ENCODE measurements around the gene EXOC3L2. TPM values are rescaled to one million over a fixed set of nuclear protein-coding genes. Genes with fewer than 3 reads are reported as not detected.

The EXOC3L2 gene
- total RNA-seq, 1 experiment from 2014 or later = 0.61 TPM

DNA sequence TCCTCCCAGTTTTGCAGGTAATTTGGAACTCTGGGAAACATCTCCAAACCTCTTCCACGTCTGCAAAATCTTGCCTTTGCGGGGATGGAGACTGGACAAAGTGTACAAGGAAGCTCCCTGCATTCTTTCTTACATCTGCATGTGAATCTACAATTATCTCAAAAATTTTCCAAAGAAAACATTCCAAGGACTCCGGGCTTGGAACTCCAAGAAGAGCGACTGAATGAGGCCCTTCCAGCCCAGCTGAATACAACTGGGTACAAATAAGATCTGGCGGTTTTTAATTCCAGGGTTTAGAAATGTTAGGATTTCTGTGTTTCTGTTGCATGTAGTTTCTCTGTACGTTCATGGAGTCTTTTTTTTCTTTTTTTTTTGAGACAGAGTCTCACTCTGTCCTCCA lies 28.5 kb downstream of the EXOC3L2 start:
- H3K4me2 ChIP-seq (ENCODE audit: insufficient read depth, insufficient read length, low read length) = peak overlapping the region; percentile 83
- peaks cover 87% of the 10 kb centered on the region for H3K27me3 Mint-ChIP-seq (ENCODE audit: low read depth)

More for the DNA sequence above, 28.5 kb downstream of the EXOC3L2 start:
- WGBS (ENCODE audit: extremely low coverage, insufficient read length, low lambda C conversion rate) = no CpG with 5 or more reads among the region's 6 CpGs
- Histone ChIP-seq H3K9me3 (ENCODE audit: control insufficient read depth, low read depth, low read length) (no peaks in the 10 kb centered on the region), H3K4ac (ENCODE audit: low read depth, low read length) (no peak overlapping the region), H3K4me1 (ENCODE audit: insufficient read depth, low read length) (no peaks in the 10 kb centered on the region), H2BK120ac (ENCODE audit: low read depth, low read length, poor library complexity, severe bottlenecking) (no peak overlapping the region), H3T11ph (ENCODE audit: low read length) (no peak overlapping the region), H4K91ac (ENCODE audit: insufficient read length, low read depth, low read length) (no peak overlapping the region), H2AK5ac (ENCODE audit: insufficient read length, low read length) (no peak overlapping the region), H3K9ac (ENCODE audit: extremely low read depth, insufficient read length, low read length) (no peak overlapping the region), H3K79me2 (ENCODE audit: insufficient read depth, low read length) (no peaks in the 10 kb centered on the region), H4K5ac (ENCODE audit: insufficient read length, low read depth, low read length) (no peak overlapping the region), H3K14ac (ENCODE audit: insufficient read depth, low read length) (no peak overlapping the region), H2BK5ac (ENCODE audit: insufficient read length, low read length) (no peak overlapping the region), H3K23ac (ENCODE audit: insufficient read length, low read depth, low read length) (no peak overlapping the region), H3K56ac (ENCODE audit: insufficient read length, low read depth, low read length) (no peak overlapping the region), H4K20me1 (ENCODE audit: control insufficient read depth, insufficient read depth, insufficient read length) (no peaks in the 10 kb centered on the region), H3K27ac (ENCODE audit: insufficient read length, low read depth, low read length) (no peak overlapping the region), H2BK20ac (ENCODE audit: low read depth, low read length, poor library complexity, severe bottlenecking) (no peak overlapping the region), H2BK15ac (ENCODE audit: low read depth, low read length) (no peak overlapping the region), H3K79me1 (ENCODE audit: insufficient read depth, low read depth, low read length, poor library complexity, severe bottlenecking) (no peaks in the 10 kb centered on the region), H2AFZ (ENCODE audit: low read length) (no peak overlapping the region), H2BK12ac (ENCODE audit: insufficient read length, low read depth, low read length) (no peak overlapping the region), H3K23me2 (ENCODE audit: insufficient read length, low read depth, low read length, poor library complexity, severe bottlenecking) (peaks cover 14% of the 10 kb centered on the region), H4K8ac (replicated peaks; ENCODE audit: insufficient read length, low read depth, low read length) (no peak overlapping the region), H3K18ac (ENCODE audit: insufficient read length, low read depth, low read length) (no peak overlapping the region), H3K27me3 (ENCODE audit: insufficient read depth, low read length) (peaks cover 14% of the 10 kb centered on the region; the same call in 1 of the 2 replicates)
- H3K36me3 Mint-ChIP-seq (ENCODE audit: insufficient read depth in 1 of 3, low read depth in 3 of 3) = no peaks in the 10 kb centered on the region; a peak in 2 of 7 replicates
- H3K9me3 Mint-ChIP-seq = peaks cover 0 to 5% of the 10 kb centered on the region in 2 experiments; a peak in 2 of 5 replicates
- peak overlapping the region; percentile 37 to 80; a peak in 4 of 5 replicates for H3K4me3 Mint-ChIP-seq
- no peak overlapping the region for H3K27ac Mint-ChIP-seq
- H3K4me1 Mint-ChIP-seq = peaks cover 12 to 19% of the 10 kb centered on the region in 2 experiments
- TF ChIP-seq, protein P1, sequence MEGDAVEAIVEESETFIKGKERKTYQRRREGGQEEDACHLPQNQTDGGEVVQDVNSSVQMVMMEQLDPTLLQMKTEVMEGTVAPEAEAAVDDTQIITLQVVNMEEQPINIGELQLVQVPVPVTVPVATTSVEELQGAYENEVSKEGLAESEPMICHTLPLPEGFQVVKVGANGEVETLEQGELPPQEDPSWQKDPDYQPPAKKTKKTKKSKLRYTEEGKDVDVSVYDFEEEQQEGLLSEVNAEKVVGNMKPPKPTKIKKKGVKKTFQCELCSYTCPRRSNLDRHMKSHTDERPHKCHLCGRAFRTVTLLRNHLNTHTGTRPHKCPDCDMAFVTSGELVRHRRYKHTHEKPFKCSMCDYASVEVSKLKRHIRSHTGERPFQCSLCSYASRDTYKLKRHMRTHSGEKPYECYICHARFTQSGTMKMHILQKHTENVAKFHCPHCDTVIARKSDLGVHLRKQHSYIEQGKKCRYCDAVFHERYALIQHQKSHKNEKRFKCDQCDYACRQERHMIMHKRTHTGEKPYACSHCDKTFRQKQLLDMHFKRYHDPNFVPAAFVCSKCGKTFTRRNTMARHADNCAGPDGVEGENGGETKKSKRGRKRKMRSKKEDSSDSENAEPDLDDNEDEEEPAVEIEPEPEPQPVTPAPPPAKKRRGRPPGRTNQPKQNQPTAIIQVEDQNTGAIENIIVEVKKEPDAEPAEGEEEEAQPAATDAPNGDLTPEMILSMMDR (conservative IDR thresholded peaks at IDR 0.05) = no peak
- no peak for DNase-seq

Data from H9 (cell line).